Measurements from ENCODE around the gene HAP1.
"Not testable (repeated sequence)": the region's sequence is repeated elsewhere in the genome, so short reads cannot be mapped to it uniquely, and the experiment has no call there.

HAP1 gene

GRCh38 chr17:41734139-41734948 lies at the start of gene HAP1:
HAP1 (minus strand) TSS chr17:41734643; CDS start chr17:41734634, 9 bp downstream.
- DNase-seq (ENCODE audit: low read depth) = no peak

- no peak for DNase-seq (ENCODE audit: low read depth)
These were observed 47.7 kb upstream of the HAP1 start for GRCh38 chr17:41782142-41782541.

GRCh38 chr17:41781404-41782110 lies 47.1 kb upstream of the HAP1 start:
- no peak for DNase-seq (ENCODE audit: low read depth)

GRCh38 chr17:41779954-41780353 lies 45.5 kb upstream of the HAP1 start:
- DNase-seq (ENCODE audit: low read depth) = no peak

- DNase-seq (ENCODE audit: low read depth) = peak; percentile 78
These were observed 43.2 kb upstream of the HAP1 start for GRCh38 chr17:41777574-41778188.

GRCh38 chr17:41777157-41777573 lies 42.7 kb upstream of the HAP1 start:
- DNase-seq (ENCODE audit: low read depth) = no peak

- not testable (repeated sequence) for DNase-seq (ENCODE audit: low read depth)
These were observed 41.9 kb upstream of the HAP1 start for GRCh38 chr17:41776262-41776900.

GRCh38 chr17:41775394-41776226 lies 41.2 kb upstream of the HAP1 start:
- no peak for DNase-seq (ENCODE audit: low read depth)

GRCh38 chr17:41773731-41774193 lies 39.3 kb upstream of the HAP1 start:
- no peak for DNase-seq (ENCODE audit: low read depth)

- no peak for DNase-seq (ENCODE audit: low read depth)
These were observed 38.7 kb upstream of the HAP1 start for GRCh38 chr17:41773190-41773588.

- DNase-seq (ENCODE audit: low read depth) = no peak
These were observed 38.2 kb upstream of the HAP1 start for GRCh38 chr17:41772586-41773189.

- DNase-seq (ENCODE audit: low read depth) = no peak
These were observed 37.8 kb upstream of the HAP1 start for GRCh38 chr17:41772218-41772585.

GRCh38 chr17:41771389-41772206 lies 37.2 kb upstream of the HAP1 start:
- DNase-seq (ENCODE audit: low read depth) = no peak

- no peak for DNase-seq (ENCODE audit: low read depth)
These were observed 35.5 kb upstream of the HAP1 start for GRCh38 chr17:41769985-41770384.

GRCh38 chr17:41769346-41769862 lies 35.0 kb upstream of the HAP1 start:
- no peak for DNase-seq (ENCODE audit: low read depth)

- no peak for DNase-seq (ENCODE audit: low read depth)
These were observed 34.3 kb upstream of the HAP1 start for GRCh38 chr17:41768682-41769288.

GRCh38 chr17:41767324-41768042 lies 33.0 kb upstream of the HAP1 start:
- DNase-seq (ENCODE audit: low read depth) = no peak

- DNase-seq (ENCODE audit: low read depth) = no peak
These were observed 31.7 kb upstream of the HAP1 start for GRCh38 chr17:41766135-41766534.

GRCh38 chr17:41763327-41763726 lies 28.9 kb upstream of the HAP1 start:
- no peak for DNase-seq (ENCODE audit: low read depth)
